M059J (cell line): ENCODE data around the gene MYPN. TPM values are rescaled to one million over a fixed set of nuclear protein-coding genes. Genes with fewer than 3 reads are reported as not detected.

Source experiments
- DNase-seq: peaks from one replicate; pipeline ENCODE4 v3.0.0-alpha.2; 2012; ENCODE audit warnings: low read depth
- total RNA-seq: library from RNA; depleted of rRNA; stranded (reverse); fragments of >200 nt; shearing (Covaris generic); gene quantifications from 2 replicates; pipeline ENCODE4 v1.2.3, GENCODE V29; 2014

Gene MYPN
- total RNA-seq, 1 experiment from 2014 or later, result 34.5 TPM

GRCh38 chr10:68088740-68089139 is 20.5 kb upstream of the MYPN start:
- DNase-seq, result peak; percentile 68

DNA sequence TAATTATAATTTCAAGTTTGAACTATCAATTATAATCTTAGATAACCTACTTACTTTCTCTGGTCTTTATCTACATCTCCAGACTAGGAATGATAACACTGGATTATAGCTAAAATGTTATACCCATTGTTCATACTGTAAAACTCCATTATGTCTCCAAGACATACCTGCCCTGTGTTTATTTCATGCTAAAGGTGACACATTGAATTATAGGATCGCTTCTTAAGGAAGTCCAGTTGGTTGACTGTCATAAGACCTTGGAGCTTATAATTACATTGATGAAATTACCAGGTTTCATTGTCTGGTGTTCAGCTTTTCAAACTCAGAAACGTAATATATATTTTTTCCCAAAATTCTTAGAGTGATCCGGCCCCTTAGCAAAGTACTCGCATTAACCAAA is 18.7 kb upstream of the MYPN start:
- no peak for DNase-seq

DNA sequence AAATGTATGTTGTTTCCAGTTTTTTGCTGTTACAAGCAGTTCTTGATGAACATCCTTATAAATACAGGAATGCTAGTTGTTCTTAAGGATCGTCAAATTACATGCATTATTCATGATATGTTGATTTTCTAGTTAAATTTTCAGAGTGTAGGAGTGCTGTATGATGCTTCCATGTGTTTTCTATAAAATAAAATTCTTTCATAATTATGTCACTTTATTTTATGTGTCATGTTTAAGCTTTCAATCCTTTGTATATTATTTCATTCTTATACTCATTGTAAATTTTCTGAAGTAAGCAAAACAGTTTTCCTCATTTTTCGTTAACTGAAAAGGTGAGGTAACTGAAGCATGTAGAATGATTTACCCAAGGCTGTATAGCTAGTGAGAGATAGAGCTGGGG is 16.8 kb upstream of the MYPN start:
- no peak for DNase-seq

DNA sequence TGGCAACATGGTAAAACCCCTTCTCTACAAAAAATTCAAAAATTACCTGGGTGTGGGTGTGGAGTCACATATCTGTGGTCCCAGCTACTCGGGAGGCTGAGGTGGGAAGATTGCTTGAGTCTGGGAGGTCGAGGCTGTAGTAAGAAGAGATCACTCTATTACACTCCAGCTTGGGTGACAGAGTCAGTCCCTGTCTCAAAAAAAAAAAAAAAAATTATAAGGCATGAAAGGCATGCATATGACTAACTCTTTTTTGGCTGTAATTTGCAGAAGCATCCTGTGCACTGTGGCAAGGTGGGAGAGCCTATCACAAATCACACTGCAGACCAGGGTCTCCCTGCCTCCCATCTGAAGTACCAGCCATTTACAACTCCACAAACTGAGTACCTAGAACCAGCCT is 14.1 kb upstream of the MYPN start:
- DNase-seq, result peak; percentile 91

DNA sequence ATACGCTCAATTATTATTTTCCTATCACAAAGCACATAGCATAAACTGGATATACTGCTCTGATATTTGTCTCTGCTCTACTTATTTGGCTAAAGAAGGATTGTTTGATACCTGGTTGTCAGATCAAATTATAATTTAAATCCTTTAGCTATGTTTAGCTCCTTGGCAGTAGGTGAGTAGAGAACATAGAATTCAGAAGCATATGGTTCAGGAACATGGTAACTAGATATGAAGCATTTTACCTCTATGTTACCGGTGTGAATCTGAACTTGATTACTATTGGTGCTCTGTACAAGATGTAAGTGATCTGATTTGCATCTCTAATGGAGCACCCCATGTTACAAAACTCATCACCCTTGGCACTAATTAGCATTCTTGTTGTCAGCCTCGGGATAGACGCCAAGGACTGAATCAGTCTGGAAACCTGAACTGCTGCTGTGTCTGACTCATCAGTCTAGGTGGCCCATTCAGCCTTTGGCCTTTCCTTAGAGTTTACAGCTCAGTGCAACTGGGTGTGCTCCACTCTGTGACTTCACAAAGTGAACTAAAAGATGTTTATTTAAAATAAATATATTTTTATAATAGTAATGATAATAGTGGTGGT is 12.3 kb upstream of the MYPN start:
- peak; percentile 97 for DNase-seq

- DNase-seq, result peak; percentile 85
Measured at GRCh38 chr10:68099736-68100135, 9.6 kb upstream of the MYPN start.

DNA sequence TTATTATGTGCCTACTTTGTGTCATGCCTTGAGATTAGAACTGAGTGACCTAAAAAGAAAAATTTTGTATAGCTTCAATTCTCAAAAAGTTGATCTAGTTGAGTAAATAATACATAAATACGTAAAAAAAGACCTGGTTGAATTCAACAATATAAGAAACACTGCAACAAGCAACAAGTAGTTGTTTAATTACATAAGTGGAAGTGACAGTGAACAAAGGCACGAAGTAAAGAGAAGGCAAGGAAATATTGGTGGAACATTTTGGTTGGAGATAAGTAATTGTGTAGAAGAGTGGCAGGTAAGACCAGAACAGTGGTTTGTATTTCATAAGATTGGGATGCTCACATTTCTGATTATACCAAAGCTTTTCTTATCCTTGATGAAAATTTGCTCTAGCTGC is 8.2 kb upstream of the MYPN start:
- DNase-seq, result no peak

DNA sequence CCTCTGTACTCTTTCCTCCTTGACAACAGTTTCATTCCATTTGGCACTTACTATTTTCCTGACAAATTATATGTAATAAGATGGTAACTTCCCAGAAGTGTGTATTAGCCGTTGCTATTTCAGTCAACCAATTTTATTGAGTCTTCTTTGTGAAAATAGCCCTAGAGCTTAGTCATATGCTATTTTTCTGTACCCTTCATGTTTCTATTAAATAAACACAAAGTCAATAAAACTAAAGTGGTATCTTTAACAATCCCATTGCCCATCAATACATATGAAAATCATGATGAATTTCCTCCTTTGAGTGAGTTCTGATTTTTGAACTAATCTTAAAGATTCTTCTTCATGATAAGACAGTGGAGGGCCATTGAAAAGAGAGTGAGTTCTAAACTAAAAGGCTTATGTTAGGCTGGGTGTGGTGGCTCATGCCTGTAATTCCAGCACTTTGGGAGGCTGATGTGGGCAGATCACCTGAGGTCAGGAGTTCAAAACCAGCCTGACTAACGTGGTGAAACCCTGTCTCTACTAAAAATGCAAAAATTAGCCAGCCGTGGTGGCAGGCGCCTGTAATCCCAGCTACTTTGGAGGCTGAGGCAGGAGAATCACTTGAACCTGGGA is 5.9 kb upstream of the MYPN start:
- DNase-seq, result peak; percentile 55

- peak; percentile 69 for DNase-seq
Measured at GRCh38 chr10:68103901-68104300, 5.4 kb upstream of the MYPN start.

GRCh38 chr10:68105820-68106219 is 3.5 kb upstream of the MYPN start:
- DNase-seq, result peak; percentile 94

GRCh38 chr10:68106656-68107055 is 2.6 kb upstream of the MYPN start:
- peak; percentile 96 for DNase-seq

GRCh38 chr10:68107651-68108050 is 1.6 kb upstream of the MYPN start:
- DNase-seq, result no peak

GRCh38 chr10:68108051-68108450 is 1.2 kb upstream of the MYPN start:
- no peak for DNase-seq

DNA sequence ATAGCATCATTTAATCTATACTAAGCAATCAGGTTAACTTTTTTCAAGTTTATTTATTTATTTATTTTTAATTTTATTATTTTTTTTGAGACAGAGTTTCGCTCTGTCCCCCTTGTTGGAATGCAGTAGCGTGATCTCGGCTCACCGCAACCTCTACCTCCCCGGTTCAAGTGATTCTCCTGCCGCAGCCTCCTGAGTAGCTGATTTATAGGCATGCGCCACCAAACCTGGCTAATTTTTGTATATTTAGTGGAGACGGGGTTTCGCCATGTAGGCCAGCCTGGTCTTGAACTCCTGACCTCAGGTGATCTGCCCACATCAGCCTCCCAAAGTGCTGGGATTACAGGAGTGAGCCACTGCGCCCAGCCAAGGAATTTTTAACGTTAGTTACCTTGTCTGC is 635 bp upstream of the MYPN start:
- no peak for DNase-seq

DNA sequence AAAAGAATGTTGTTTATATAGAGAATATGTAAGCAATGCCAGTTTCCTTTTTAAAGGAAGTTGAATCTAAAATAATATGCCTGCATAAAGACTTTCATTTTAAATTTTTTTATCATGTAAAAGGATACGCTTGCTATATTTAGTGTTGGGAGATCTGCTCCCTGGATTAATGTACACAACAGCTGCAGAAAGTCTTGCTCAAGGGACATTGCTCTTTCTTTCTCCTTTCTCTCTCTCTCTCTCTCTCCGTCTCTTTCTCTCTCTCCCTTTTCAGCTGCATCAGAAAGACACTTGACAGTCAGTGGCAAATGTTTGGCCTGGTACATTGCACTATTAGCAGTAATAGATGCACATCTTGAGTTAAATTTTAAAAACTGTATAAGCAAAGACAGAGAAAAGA is 739 bp downstream of the MYPN start:
- DNase-seq, result no peak

DNA sequence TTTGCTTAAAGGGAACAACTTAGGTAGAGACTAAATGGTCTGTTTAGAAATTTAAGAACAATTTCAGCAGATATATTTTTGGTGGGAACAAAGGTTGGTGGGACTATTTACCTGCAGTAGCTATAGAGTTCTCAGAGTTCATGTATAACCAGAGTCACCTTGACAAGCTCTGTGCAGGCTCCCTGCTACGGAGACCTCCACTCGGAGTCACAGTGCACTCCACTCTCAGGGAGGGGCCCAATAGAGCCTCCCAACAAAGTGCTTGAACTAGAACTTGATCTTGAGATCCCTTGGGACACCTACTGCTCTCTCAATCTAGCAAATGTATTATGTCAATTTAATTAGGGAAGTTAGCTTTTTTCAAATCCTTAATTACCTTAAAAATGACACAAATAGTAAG is 2.3 kb downstream of the MYPN start:
- DNase-seq, result no peak

DNA sequence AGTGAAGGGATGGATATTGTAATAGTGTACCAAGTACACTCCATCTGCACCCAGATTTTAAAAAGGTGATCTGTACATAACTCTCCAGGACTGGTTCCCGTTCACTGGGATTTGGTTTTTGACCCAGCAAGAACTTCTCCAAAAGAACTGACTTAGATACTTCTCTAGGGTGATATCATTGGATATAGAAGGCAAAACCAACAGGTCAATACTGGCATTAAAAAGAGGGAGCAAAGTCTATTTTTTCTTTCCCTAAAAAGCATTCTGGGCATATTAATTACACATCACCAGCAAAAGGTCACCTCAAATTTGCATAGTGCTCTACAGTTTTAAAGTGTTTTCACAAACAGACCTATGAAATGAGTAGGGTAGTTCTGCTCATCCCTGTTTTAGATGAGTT is 3.5 kb downstream of the MYPN start:
- DNase-seq, result no peak

GRCh38 chr10:68118657-68119056 is 9.4 kb downstream of the MYPN start:
- no peak for DNase-seq

GRCh38 chr10:68121020-68121743 is 11.9 kb downstream of the MYPN start:
- DNase-seq, result no peak

GRCh38 chr10:68121852-68122251 is 12.6 kb downstream of the MYPN start:
- no peak for DNase-seq

- DNase-seq, result no peak
Measured at GRCh38 chr10:68124718-68125117, 15.4 kb downstream of the MYPN start.

DNA sequence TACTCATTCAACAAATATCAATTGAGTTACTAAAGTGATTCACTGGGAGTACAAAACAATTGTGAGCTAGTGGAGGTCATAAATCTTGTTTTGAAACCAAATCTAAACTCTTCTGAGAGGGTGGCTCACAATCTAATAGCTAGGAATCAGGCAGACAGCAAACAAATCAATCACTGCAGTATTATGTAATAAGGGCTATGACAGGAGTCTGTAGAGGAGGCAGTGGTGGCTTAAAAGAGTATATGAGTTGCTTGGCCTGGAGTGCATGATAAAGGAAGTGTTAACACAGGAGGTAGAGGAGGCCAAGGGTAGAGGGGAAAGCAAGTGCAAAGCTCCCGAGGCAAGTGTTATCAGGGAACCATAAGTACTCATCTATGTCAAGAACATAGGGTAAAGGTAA is 16.5 kb downstream of the MYPN start:
- DNase-seq, result peak; percentile 47

DNA sequence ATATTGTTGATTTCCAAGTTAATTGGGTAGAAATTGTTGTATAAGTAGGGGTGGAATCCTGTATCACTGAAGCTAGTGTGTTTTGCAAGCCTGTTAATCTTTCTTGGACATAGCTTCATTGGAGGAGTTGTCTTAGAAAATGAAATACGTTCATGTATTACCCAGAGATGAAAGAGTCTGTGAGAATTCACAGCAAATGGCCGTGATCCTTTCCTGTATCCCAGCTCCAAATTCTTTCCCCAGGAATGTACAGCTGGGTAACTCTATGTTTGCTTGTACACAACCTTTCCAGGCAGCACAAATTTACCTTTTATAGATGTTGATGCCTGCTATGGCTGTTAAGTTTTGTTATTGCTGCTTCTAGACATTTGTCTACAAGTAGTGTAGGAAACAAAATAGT is 18.7 kb downstream of the MYPN start:
- no peak for DNase-seq
